Natural killer cell treated with Interleukin-12 subunit alpha and Interleukin-12 subunit beta and Interleukin-15 and Interleukin-18, amount 100 ng/mL, for 72 hours (primary cell): ENCODE results near the gene TOX4. TPM values are rescaled to one million over a fixed set of nuclear protein-coding genes. Genes with fewer than 3 reads are reported as not detected.
A peak's percentile ranks its signal among the peaks of the same experiment; 100 is the strongest.

ENCODE experiments used
- ATAC-seq, 2 donors: fragments of 150-1000 bp; cut with Tn5 transposase in 1 of 2; sonication (Bioruptor Pico), chemical (Tn5 transposase) in 1 of 2; 2 replicates each; pipeline ENCODE4 v1.10.0; 2021
- DNase-seq: peaks from one replicate; pipeline ENCODE4 v3.0.0; 2022; ENCODE audit warnings: low spot score
- H3K27ac Mint-ChIP-seq, 2 donors: 1 replicate in 1 of 2; 2 replicates in 1 of 2; pipeline ENCODE4 v1.8.0; 2022; ENCODE audit warnings: mixed read lengths in 2 of 2, mild to moderate bottlenecking in 1 of 2, moderate library complexity in 1 of 2
- H3K27me3 Mint-ChIP-seq, 2 donors: 1 replicate in 1 of 2; 2 replicates in 1 of 2; pipeline ENCODE4 v1.8.0; 2022; ENCODE audit warnings: mixed read lengths in 2 of 2
- H3K36me3 Mint-ChIP-seq: one replicate; pipeline ENCODE4 v1.8.0; 2022; ENCODE audit warnings: mixed read lengths
- H3K4me1 Mint-ChIP-seq, 2 donors: 1 replicate in 1 of 2; 2 replicates in 1 of 2; pipeline ENCODE4 v1.8.0; 2022; ENCODE audit warnings: low read depth in 2 of 2, mixed read lengths in 2 of 2, mild to moderate bottlenecking in 1 of 2
- H3K4me3 Mint-ChIP-seq: one replicate; pipeline ENCODE4 v1.8.0; 2022; ENCODE audit warnings: mixed read lengths
- H3K9me3 Mint-ChIP-seq: 2 replicates; pipeline ENCODE4 v1.8.0; 2022; ENCODE audit warnings: mixed read lengths
- total RNA-seq, 2 donors: library from RNA; stranded (reverse); gene quantifications; one replicate each; pipeline ENCODE4 v1.2.3, GENCODE V29; 2022

The TOX4 gene
- total RNA-seq, 2 donors from 2014 or later = 92.0 to 105 TPM

GRCh38 chr14:21475767-21476522 lies 1.1 kb upstream of the TOX4 start:
- Mint-ChIP-seq H3K4me3 (peak overlapping the region; percentile 99), H3K4me1 (peaks cover 26 to 38% of the 10 kb centered on the region in 2 donors), H3K36me3 (peaks cover 23% of the 10 kb centered on the region)

GRCh38 chr14:21476523-21476924 lies 471 bp upstream of the TOX4 start:
- H3K9me3 Mint-ChIP-seq = no peaks in the 10 kb centered on the region
- peak overlapping the region; percentile 99 for H3K4me3 Mint-ChIP-seq
- peaks cover 23% of the 10 kb centered on the region for H3K36me3 Mint-ChIP-seq
- peaks cover 26 to 38% of the 10 kb centered on the region in 2 donors for H3K4me1 Mint-ChIP-seq
- peak overlapping the region; percentile 96 for H3K27ac Mint-ChIP-seq
- ATAC-seq (peak; percentile 72 to 81), DNase-seq (peak; percentile 83)
- no peaks in the 10 kb centered on the region for H3K27me3 Mint-ChIP-seq

More at GRCh38 chr14:21475767-21476522, 1.1 kb upstream of the TOX4 start:
- DNase-seq (no peak), ATAC-seq (no peak)
- H3K9me3 Mint-ChIP-seq = no peaks in the 10 kb centered on the region
- no peaks in the 10 kb centered on the region for H3K27me3 Mint-ChIP-seq
- H3K27ac Mint-ChIP-seq = peak overlapping the region; percentile 96

- no peaks in the 10 kb centered on the region for H3K27me3 Mint-ChIP-seq
- no peak for DNase-seq
- no peak overlapping the region for H3K27ac Mint-ChIP-seq
- no peak overlapping the region for H3K4me3 Mint-ChIP-seq
- H3K36me3 Mint-ChIP-seq = peaks cover 6% of the 10 kb centered on the region
- no peak for ATAC-seq
- no peaks in the 10 kb centered on the region for H3K4me1 Mint-ChIP-seq
- no peaks in the 10 kb centered on the region for H3K9me3 Mint-ChIP-seq
Measured at GRCh38 chr14:21486640-21487087, 9.7 kb downstream of the TOX4 start.

- ATAC-seq (no peak), DNase-seq (no peak)
- Mint-ChIP-seq H3K4me1 (peaks cover 0 to 8% of the 10 kb centered on the region in 2 donors), H3K4me3 (no peak overlapping the region), H3K27me3 (no peaks in the 10 kb centered on the region), H3K27ac (no peak overlapping the region), H3K36me3 (peaks cover 27% of the 10 kb centered on the region), H3K9me3 (no peaks in the 10 kb centered on the region)
Measured at GRCh38 chr14:21494902-21495762, 18.1 kb downstream of the TOX4 start.

- Mint-ChIP-seq H3K9me3 (no peaks in the 10 kb centered on the region), H3K27ac (no peak overlapping the region), H3K4me1 (peaks cover 3 to 8% of the 10 kb centered on the region in 2 donors), H3K27me3 (no peaks in the 10 kb centered on the region), H3K4me3 (no peak overlapping the region), H3K36me3 (peaks cover 33% of the 10 kb centered on the region)
- no peak for ATAC-seq
- DNase-seq = no peak
Measured at GRCh38 chr14:21496453-21496852, 19.5 kb downstream of the TOX4 start.

GRCh38 chr14:21498540-21499526 lies 21.8 kb downstream of the TOX4 start:
- Mint-ChIP-seq H3K4me3 (no peak overlapping the region), H3K27ac (peak overlapping the region in 1 of 2 donors; percentile 35), H3K36me3 (peaks cover 20% of the 10 kb centered on the region), H3K4me1 (peaks cover 3 to 13% of the 10 kb centered on the region in 2 donors), H3K9me3 (no peaks in the 10 kb centered on the region), H3K27me3 (no peaks in the 10 kb centered on the region)
- no peak for ATAC-seq
- no peak for DNase-seq

- Mint-ChIP-seq H3K27ac (no peak overlapping the region), H3K27me3 (no peaks in the 10 kb centered on the region), H3K4me1 (peaks cover 12 to 22% of the 10 kb centered on the region in 2 donors), H3K4me3 (no peak overlapping the region), H3K9me3 (no peaks in the 10 kb centered on the region), H3K36me3 (peaks cover 16% of the 10 kb centered on the region)
- ATAC-seq (no peak), DNase-seq (no peak)
Measured at GRCh38 chr14:21501568-21501967, 24.6 kb downstream of the TOX4 start.

GRCh38 chr14:21503376-21503775 lies 26.4 kb downstream of the TOX4 start:
- Mint-ChIP-seq H3K27me3 (no peaks in the 10 kb centered on the region), H3K9me3 (no peaks in the 10 kb centered on the region), H3K27ac (peak overlapping the region in 1 of 2 donors; percentile 31), H3K4me3 (no peak overlapping the region), H3K4me1 (peaks cover 12 to 32% of the 10 kb centered on the region in 2 donors), H3K36me3 (peaks cover 22% of the 10 kb centered on the region)
- ATAC-seq = no peak
- DNase-seq = no peak

- peak overlapping the region; percentile 61 for H3K4me3 Mint-ChIP-seq
- H3K27ac Mint-ChIP-seq = peak overlapping the region; percentile 65 to 92
- ATAC-seq = peak; percentile 79 to 83
- no peaks in the 10 kb centered on the region for H3K27me3 Mint-ChIP-seq
- no peak for DNase-seq
- H3K36me3 Mint-ChIP-seq = peaks cover 16% of the 10 kb centered on the region
- H3K9me3 Mint-ChIP-seq = no peaks in the 10 kb centered on the region
- H3K4me1 Mint-ChIP-seq = peaks cover 16 to 42% of the 10 kb centered on the region in 2 donors
Measured at GRCh38 chr14:21505012-21505553, 28.1 kb downstream of the TOX4 start.

- ATAC-seq = no peak
- H3K27ac Mint-ChIP-seq = peak overlapping the region in 1 of 2 donors; percentile 92
- peaks cover 22 to 51% of the 10 kb centered on the region in 2 donors for H3K4me1 Mint-ChIP-seq
- no peak overlapping the region for H3K4me3 Mint-ChIP-seq
- H3K27me3 Mint-ChIP-seq = no peaks in the 10 kb centered on the region
- no peak for DNase-seq
- peaks cover 16% of the 10 kb centered on the region for H3K36me3 Mint-ChIP-seq
- no peaks in the 10 kb centered on the region for H3K9me3 Mint-ChIP-seq
Measured at GRCh38 chr14:21506557-21506956, 29.6 kb downstream of the TOX4 start.

- H3K4me3 Mint-ChIP-seq = peak overlapping the region; percentile 87
- DNase-seq (no peak), ATAC-seq (no peak)
- peaks cover 25 to 47% of the 10 kb centered on the region in 2 donors for H3K4me1 Mint-ChIP-seq
- H3K36me3 Mint-ChIP-seq = peaks cover 16% of the 10 kb centered on the region
- no peaks in the 10 kb centered on the region for H3K27me3 Mint-ChIP-seq
- no peaks in the 10 kb centered on the region for H3K9me3 Mint-ChIP-seq
- H3K27ac Mint-ChIP-seq = peak overlapping the region; percentile 77 to 96
Measured at GRCh38 chr14:21509432-21510143, 32.6 kb downstream of the TOX4 start.
